ENCODE measurements around the gene BMPR2.

GRCh38 chr2:202361108-202361507, 15.0 kb upstream of the BMPR2 start:
- TF ChIP-seq ZNF274 (IDR thresholded peaks at IDR 0.05; ENCODE audit: low read depth, low read length) (no peak), YY1 (IDR thresholded peaks at IDR 0.05; ENCODE audit: insufficient read depth, insufficient read length) (no peak)
